UCSD-AML1 (cell line): ENCODE results near the gene ZNF844.
"Not testable (repeated sequence)": the region's sequence is repeated elsewhere in the genome, so short reads cannot be mapped to it uniquely, and the experiment has no call there.

ENCODE experiments used
- DNase-seq: peaks from one replicate; lab custom pipeline; 2025; ENCODE audit not compliant: unreplicated experiment; lab: John Stamatoyannopoulos, UW

The ZNF844 gene

DNA sequence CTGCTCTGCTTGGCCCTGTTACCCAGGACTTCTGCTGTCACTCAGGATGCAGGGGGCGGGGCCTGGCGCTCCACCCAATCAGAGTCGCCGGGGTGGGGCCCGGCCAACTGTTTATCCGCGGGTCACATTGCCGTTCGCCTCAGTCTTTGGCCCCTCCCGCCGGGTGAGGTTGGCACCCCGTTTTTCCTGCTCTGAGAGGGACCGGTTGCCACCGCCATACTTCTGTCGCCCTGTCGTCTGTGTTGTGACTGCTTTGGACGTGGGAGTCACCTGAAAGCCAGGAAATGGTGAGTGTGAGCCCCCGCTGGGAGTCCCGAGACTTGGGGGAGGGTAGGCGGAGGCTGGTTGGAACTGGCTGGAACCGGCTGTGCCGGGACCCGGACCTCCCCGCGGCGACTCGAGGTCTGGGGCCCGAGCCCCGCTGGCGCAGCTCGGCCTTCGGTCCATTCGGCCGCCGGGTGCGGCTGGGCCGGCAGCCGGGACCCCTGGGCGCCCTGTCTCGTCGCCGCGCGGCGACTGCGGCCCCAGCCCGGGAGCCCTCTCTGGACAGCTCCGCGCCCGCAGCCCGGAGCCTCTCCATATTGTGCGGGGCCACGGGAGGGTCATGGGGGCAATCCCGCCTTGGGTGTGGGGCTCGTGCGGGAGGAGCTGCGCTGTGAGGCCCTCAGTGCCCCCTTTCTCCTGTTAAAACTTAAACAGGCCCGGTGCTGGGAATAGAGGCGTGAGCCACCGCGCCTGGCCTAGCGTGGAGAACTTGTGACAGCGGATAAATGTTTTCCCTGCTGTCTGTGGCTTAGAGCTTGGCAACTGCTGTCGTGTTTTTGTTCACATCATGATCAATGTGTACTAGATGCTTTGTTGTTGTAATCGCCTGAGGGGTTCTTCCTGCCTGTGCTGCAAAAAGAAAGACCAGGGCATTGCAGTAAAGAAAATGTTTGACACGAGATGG, at the start of gene ZNF844:
ZNF844 (plus strand) TSS at position 142 of the 949 bp plus-strand sequence; CDS start at position 285, 143 bp downstream.
- peak; percentile 83 for DNase-seq

DNA sequence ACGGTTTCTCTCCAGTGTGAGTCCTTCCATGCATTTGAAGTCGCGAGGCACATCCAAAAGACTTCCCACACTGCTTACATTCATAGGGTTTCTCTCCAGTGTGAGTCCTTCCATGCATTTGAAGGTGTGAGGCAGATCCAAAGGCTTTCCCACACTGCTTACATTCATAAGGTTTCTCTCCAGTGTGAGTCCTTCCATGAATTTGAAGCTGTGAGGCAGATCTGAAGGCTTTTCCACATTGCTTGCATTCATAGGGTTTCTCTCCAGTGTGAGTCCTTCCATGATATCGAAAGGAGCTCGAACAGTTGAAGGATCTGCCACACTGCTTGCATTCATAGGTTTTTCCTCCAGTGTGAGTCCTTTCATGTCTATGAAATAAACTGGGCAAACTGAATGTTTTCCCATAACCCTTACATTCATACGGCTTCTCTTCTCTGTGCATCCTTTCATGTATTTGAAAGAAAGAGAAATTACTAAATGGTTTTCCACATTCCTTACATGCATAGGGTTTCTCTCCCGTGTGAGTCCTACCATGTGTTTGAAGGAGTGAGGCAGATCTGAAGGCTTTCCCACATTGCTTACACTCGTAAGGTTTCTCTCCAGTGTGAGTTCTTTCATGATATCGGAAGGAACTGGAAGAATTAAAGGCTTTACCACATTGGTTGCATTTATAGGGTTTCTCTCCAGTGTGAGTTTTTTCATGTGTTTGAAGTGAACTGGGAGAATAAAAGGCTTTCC, 49.3 kb upstream of the ZNF844 start:
- DNase-seq, result no peak

- no peak for DNase-seq
These were observed 48.8 kb upstream of the ZNF844 start for GRCh38 chr19:12015753-12016116.

DNA sequence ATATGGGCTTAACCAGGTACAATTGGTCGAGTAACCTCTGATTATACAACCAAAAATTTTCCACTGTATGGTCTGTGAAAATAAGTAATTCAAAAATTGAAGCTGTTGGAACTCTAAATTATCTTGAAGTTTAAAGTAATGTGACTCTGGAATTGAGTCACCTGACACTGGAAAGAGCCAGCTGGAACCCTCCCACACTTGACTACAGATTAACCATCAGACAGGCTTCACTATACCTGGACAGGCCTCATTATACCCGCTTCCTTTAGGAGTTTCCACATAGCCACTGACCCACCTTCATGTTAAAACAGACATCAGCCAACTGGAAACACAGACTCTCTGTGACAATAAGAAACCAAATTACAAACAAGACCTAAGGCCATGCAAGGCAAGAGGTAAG, 30.3 kb upstream of the ZNF844 start:
- DNase-seq, result no peak

GRCh38 chr19:12034620-12035019, 29.9 kb upstream of the ZNF844 start:
- no peak for DNase-seq

GRCh38 chr19:12035220-12036172, 29.0 kb upstream of the ZNF844 start, which contains the start of gene ZNF433:
Gene ZNF433 (minus strand): TSS chr19:12035679. CDS start chr19:12035539, 140 bp downstream.
- peak; percentile 90 for DNase-seq

DNA sequence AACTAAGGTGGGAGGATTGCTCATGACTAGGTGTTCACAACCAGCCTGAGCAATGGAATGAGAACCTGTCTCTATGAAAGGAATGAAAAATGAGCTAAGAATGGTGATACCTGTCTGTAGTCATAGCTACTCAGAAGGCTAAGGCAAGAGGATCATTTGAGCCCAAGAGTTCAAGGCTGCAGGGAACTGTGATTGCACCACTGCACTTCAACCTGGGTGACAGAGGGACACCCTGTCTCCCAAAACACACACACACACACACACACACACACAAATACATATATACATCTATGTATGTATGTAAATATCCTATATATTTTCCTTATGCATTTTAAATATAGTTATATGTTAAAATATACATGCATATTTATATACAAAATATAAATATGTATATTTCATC, 21.6 kb upstream of the ZNF844 start:
- no peak for DNase-seq

DNA sequence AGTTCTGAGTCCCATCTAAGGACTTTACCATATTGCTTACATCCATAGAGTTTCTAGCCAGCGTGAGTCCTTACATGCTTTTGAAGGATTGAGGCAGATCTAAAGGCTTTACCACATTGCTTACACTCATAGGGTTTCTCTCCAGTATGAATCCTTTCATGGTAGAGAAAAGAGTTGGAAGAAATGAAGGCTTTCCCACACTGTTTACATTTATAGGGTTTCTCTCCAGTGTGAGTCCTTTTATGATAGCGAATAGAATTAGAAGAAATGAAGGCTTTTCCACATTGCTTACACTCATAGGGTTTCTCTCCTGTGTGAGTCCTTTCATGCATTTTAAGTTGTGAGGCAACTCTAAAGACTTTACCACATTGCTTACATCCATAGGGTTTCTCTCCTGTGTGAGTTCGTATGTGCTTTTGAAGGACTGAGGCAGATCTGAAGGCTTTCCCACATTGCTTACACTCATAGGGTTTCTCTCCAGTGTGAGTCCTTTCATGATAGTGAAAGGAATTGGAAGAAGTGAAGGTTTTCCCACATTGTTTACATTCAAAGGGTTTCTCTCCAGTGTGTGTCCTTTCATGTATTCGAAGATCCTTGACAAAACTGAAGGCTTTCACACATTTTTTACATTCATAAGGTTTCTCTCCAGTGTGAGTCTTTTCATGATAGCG, 20.6 kb upstream of the ZNF844 start:
- DNase-seq, result no peak

GRCh38 chr19:12047868-12048267, 16.7 kb upstream of the ZNF844 start:
- DNase-seq, result no peak

DNA sequence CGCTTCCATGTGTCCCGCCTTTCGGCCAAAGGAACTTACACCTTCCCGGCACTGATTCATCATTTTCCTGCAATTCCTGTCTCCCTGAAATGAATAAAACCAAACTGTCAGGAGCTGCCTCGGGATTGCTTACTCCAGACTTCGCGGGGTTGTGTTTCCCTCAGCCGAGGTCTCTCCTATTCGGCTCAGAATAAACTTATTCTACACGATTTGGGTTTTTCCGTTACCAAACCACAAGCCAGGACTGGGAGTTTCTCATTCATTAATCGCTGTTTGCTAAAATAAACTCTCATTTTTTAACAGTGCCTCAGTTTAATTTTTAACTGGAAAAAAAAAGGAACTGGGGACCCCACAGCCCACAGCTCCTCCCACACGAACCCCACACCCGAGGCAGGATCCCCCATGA, 12.4 kb upstream of the ZNF844 start:
- no peak for DNase-seq

- DNase-seq, result peak; percentile 81
These were observed 11.9 kb upstream of the ZNF844 start, which contains the start of gene ZNF878 for GRCh38 chr19:12052497-12053169. Gene ZNF878 (minus strand): TSS chr19:12052961. CDS start chr19:12052801, 160 bp downstream.

DNA sequence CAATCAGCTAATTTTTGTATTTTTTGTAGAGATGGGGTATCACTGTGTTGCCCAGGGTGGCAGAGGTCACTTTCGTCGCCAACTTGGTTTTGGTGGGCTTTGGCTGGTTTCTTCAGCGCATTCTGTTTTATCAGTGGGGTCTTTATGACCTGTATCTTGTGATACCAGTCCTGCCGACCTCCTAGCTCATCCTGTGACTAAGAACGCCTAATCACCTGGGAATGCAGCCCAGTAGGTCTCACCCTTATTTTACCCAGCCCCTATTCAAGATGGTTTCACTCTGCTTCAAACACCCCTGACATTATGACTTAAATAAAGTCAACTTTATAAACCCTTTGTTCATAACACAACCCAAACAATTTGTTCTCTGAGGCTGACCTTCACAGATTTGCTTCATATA, 8.7 kb upstream of the ZNF844 start:
- no peak for DNase-seq

DNA sequence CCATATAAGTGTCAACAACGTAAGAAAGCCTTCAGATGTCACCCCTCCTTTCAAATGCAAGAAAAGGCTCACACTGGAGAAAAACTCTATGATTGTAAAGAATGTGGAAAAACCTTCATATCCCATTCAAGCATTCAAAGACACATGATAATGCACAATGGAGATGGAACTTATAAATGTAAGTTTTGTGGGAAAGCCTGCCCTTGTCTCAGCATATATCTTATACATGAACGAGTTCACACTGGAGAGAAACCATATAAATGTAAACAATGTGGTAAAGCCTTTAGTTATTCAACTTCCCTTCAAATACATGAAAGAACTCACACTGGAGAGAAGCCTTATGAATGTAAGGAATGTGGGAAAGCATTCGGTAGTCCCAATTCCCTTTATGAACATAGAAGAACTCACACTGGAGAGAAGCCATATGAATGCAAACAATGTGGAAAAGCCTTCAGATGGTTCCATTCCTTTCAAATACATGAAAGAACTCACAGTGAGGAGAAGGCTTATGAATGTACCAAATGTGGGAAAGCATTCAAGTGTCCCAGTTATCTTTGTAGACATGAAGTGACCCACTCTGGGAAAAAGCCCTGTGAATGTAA, 11.1 kb downstream of the ZNF844 start:
- no peak for DNase-seq

GRCh38 chr19:12076331-12076730, 11.8 kb downstream of the ZNF844 start:
- not testable (repeated sequence) for DNase-seq

- no peak for DNase-seq
These were observed 12.8 kb downstream of the ZNF844 start for GRCh38 chr19:12077375-12077774.

DNA sequence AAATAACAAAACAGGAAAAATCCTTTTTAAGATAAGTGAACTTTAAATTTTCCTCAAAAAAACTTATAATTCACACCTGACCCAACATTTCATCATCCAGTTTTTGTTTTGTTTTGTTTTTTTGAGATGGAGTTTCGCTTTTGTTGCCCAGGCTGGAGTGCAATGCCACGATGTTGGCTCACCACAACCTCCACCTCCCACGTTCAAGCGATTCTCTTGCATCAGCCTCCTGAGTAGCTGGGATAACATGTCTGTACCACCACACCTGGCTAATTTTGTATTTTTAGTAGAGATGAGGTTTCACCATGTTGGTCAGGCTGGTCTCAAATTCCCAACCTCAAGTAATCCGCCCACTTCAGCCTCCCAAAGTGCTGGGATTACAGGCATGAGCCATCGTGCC, 18.8 kb downstream of the ZNF844 start:
- not testable (repeated sequence) for DNase-seq

- DNase-seq, result no peak
These were observed 20.7 kb downstream of the ZNF844 start for GRCh38 chr19:12085074-12085818.

DNA sequence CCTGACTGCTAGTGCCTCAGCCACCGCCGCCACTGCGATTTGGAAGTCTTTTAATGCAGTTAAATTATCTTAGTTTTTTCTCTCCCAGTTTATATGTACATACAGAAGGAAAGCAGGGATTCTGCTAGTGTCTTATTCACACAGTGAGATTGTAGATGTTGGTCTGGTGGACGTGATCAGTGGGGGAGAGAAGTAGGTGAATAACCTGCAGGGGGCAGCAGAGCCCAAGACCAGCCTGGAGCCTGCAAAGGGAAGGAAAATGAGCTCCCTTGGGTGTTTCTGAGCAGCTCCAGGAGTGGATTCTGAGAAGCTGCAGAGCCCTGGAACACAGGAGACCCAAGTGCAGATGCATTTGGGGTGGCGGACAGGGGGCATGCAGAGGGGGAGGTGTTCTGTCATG, 26.3 kb downstream of the ZNF844 start:
- DNase-seq, result peak; percentile 73
